ENCODE results near the gene CSPG4.
"Not testable (repeated sequence)": the region's sequence is repeated elsewhere in the genome, so short reads cannot be mapped to it uniquely, and the experiment has no call there.

The CSPG4 gene

GRCh38 chr15:75693501-75694240 lies 19.0 kb downstream of the CSPG4 start:
- no peaks in the 10 kb centered on the region for H3K36me3 Mint-ChIP-seq (ENCODE audit: low read depth)
- H3K27ac Mint-ChIP-seq: no peak overlapping the region
- H3K4me3 Mint-ChIP-seq: no peak overlapping the region
- H3K4me1 Mint-ChIP-seq (ENCODE audit: low read depth): peaks cover 30% of the 10 kb centered on the region
- no peaks in the 10 kb centered on the region for H3K9me3 Mint-ChIP-seq
- H3K27me3 Mint-ChIP-seq: peaks cover 5% of the 10 kb centered on the region

GRCh38 chr15:75693028-75693427 lies 19.6 kb downstream of the CSPG4 start:
- H3K4me3 Mint-ChIP-seq; H3K36me3 Mint-ChIP-seq (ENCODE audit: low read depth); H3K9me3 Mint-ChIP-seq; H3K27me3 Mint-ChIP-seq; H3K27ac Mint-ChIP-seq: not testable (repeated sequence)
- peaks cover 30% of the 10 kb centered on the region for H3K4me1 Mint-ChIP-seq (ENCODE audit: low read depth)

- H3K9me3 Mint-ChIP-seq, H3K4me3 Mint-ChIP-seq: not testable (repeated sequence)
- peaks cover 30% of the 10 kb centered on the region for H3K4me1 Mint-ChIP-seq (ENCODE audit: low read depth)
These were observed 20.3 kb downstream of the CSPG4 start for GRCh38 chr15:75692311-75692710.

DNA sequence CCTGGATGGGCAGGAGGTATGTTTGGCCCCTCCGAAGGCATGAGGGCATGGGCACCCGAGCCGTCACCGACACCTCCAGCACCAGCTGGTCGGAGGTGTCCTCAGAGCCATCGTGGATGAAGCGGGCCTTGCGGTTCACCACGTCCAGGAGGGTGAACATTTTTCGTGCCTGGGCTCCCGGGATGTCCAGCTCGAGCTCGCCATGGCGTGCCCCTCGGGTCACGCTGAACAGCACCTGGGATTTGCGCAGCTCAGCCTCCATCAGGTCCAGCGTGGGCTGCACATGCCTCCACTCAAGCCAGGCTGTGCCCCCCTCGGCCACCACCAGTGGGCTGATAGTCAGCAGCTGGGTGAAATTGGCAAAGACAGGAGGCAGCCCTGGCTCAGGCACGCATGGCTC lies 23.2 kb downstream of the CSPG4 start:
- H3K36me3 Mint-ChIP-seq (ENCODE audit: low read depth); H3K27me3 Mint-ChIP-seq; H3K4me3 Mint-ChIP-seq; H3K4me1 Mint-ChIP-seq (ENCODE audit: low read depth); H3K9me3 Mint-ChIP-seq; H3K27ac Mint-ChIP-seq: not testable (repeated sequence)

More at GRCh38 chr15:75692311-75692710, 20.3 kb downstream of the CSPG4 start:
- H3K27me3 Mint-ChIP-seq; H3K27ac Mint-ChIP-seq; H3K36me3 Mint-ChIP-seq (ENCODE audit: low read depth): not testable (repeated sequence)

DNA sequence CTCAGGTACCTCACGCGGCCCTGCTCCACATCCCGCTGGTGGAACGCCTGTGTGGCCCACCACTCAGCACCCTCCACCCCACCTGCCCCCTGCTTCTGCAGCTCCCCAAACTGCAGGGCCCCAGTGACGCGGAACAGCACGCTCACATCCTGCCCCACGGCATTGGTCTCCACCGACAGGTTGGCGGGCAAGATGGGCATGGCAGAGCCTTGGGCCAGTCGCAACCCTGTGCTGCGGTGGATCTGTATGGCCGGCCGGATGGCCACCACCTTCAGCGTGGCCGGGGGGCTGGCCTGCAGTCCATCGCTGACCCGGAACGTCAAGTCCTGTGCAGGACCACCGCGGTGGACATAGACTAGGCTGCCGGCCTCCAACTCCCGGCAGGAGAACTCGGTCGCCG lies 23.8 kb downstream of the CSPG4 start:
- H3K9me3 Mint-ChIP-seq: no peaks in the 10 kb centered on the region

GRCh38 chr15:75688278-75688557 lies 24.4 kb downstream of the CSPG4 start:
- H3K27me3 Mint-ChIP-seq: peaks cover 5% of the 10 kb centered on the region
- no peak overlapping the region for H3K27ac Mint-ChIP-seq
- no peaks in the 10 kb centered on the region for H3K36me3 Mint-ChIP-seq (ENCODE audit: low read depth)
- no peaks in the 10 kb centered on the region for H3K9me3 Mint-ChIP-seq
- H3K4me1 Mint-ChIP-seq (ENCODE audit: low read depth): peaks cover 9% of the 10 kb centered on the region
- H3K4me3 Mint-ChIP-seq: no peak overlapping the region

More for the DNA sequence above, 23.8 kb downstream of the CSPG4 start:
- no peak overlapping the region for H3K27ac Mint-ChIP-seq
- H3K4me3 Mint-ChIP-seq: no peak overlapping the region
- peaks cover 5% of the 10 kb centered on the region for H3K27me3 Mint-ChIP-seq
- peaks cover 9% of the 10 kb centered on the region for H3K4me1 Mint-ChIP-seq (ENCODE audit: low read depth)
- no peaks in the 10 kb centered on the region for H3K36me3 Mint-ChIP-seq (ENCODE audit: low read depth)

GRCh38 chr15:75687486-75688277 lies 25.0 kb downstream of the CSPG4 start:
- peaks cover 9% of the 10 kb centered on the region for H3K4me1 Mint-ChIP-seq (ENCODE audit: low read depth)
- H3K27me3 Mint-ChIP-seq: peaks cover 5% of the 10 kb centered on the region
- no peak overlapping the region for H3K27ac Mint-ChIP-seq
- no peaks in the 10 kb centered on the region for H3K36me3 Mint-ChIP-seq (ENCODE audit: low read depth)
- no peaks in the 10 kb centered on the region for H3K9me3 Mint-ChIP-seq
- no peak overlapping the region for H3K4me3 Mint-ChIP-seq

DNA sequence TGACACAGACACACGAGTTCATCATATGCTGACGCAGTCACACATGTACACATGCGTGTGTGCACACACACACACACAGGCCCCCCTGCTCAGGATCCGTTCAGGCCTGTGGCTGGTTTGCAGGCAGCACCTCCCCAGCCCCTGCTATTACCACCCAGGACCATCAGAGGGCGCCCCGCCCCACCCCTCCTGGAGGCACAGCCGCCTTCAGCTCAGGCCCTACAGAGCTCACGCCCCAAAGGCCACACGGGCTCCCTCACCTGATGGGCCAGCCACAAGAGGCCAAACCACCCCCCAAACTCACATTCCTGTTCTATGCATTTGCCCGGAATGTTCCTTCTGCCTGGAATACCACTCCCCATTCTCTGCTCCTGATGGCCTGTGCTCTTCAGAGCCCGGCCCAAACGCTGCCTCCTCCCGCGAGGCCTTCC lies 26.4 kb downstream of the CSPG4 start:
- not testable (repeated sequence) for H3K36me3 Mint-ChIP-seq (ENCODE audit: low read depth); H3K27ac Mint-ChIP-seq; H3K27me3 Mint-ChIP-seq; H3K4me3 Mint-ChIP-seq; H3K4me1 Mint-ChIP-seq (ENCODE audit: low read depth); H3K9me3 Mint-ChIP-seq

GRCh38 chr15:75685195-75685594 lies 27.5 kb downstream of the CSPG4 start:
- Mint-ChIP-seq H3K27me3 (no peaks in the 10 kb centered on the region), H3K4me3 (no peak overlapping the region), H3K36me3 (ENCODE audit: low read depth) (no peaks in the 10 kb centered on the region), H3K4me1 (ENCODE audit: low read depth) (peaks cover 3% of the 10 kb centered on the region), H3K9me3 (no peaks in the 10 kb centered on the region), H3K27ac (no peak overlapping the region)

DNA sequence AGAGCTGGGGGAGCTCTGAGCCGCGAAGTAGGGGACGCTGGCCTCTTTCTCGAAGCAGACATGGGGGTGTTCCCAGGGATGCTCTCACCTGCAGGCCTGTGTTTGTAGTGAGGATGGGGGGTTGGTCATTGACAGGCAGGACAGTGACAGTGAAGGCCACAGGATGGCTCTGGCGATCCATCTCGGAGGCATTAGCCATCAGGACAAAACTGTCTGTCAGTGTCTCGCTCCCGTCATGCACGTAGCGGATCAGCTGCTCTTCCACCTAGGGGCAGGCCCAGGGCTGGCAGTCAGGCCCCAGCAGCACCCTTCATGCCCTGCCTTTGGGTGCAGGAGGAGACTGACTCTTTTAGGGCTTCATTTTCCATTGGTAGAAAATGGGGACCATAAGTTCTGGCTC lies 28.0 kb downstream of the CSPG4 start:
- H3K27ac Mint-ChIP-seq: no peak overlapping the region
- no peak overlapping the region for H3K4me3 Mint-ChIP-seq
- H3K36me3 Mint-ChIP-seq (ENCODE audit: low read depth): no peaks in the 10 kb centered on the region
- H3K9me3 Mint-ChIP-seq: no peaks in the 10 kb centered on the region
- peaks cover 3% of the 10 kb centered on the region for H3K4me1 Mint-ChIP-seq (ENCODE audit: low read depth)
- no peaks in the 10 kb centered on the region for H3K27me3 Mint-ChIP-seq

DNA sequence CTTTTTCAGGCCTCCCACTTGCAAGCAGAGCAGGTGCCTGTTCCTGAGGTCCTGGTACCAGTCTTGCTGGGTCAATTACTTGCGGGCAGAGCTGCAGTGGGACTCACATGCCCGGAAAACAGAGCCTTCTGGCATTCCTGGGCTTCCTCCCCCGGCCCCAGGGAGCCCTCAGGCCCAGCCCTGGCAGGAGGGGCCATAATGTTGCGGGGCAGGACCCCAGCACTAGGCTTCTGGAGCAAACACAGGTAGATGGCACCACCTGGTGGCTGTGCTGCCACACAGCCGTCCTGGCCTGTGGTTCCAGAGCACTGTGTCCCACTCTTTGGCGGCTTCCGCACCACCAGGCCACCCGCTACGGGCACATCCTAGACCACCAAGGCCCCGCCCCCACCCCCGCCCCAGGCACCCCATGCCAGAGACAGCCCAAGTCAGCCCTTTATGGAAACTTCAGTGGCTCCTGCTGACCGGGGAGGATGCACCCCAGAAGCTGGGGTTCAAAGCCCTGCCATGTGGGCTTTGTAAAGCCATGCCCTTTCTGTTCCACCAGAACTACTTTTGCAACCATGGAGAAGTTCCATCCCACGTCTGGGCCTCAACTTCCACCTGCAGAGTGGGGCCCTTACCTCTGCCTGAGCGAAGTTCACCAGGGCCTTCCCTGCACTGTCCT lies 28.9 kb downstream of the CSPG4 start:
- not testable (repeated sequence) for H3K4me3 Mint-ChIP-seq; H3K27ac Mint-ChIP-seq; H3K27me3 Mint-ChIP-seq; H3K4me1 Mint-ChIP-seq (ENCODE audit: low read depth); H3K36me3 Mint-ChIP-seq (ENCODE audit: low read depth); H3K9me3 Mint-ChIP-seq

- Mint-ChIP-seq H3K27me3 (no peaks in the 10 kb centered on the region), H3K9me3 (no peaks in the 10 kb centered on the region), H3K4me3 (no peak overlapping the region), H3K4me1 (ENCODE audit: low read depth) (peaks cover 3% of the 10 kb centered on the region), H3K36me3 (ENCODE audit: low read depth) (no peaks in the 10 kb centered on the region), H3K27ac (no peak overlapping the region)
These were observed 30.2 kb downstream of the CSPG4 start for GRCh38 chr15:75682181-75683135.

DNA sequence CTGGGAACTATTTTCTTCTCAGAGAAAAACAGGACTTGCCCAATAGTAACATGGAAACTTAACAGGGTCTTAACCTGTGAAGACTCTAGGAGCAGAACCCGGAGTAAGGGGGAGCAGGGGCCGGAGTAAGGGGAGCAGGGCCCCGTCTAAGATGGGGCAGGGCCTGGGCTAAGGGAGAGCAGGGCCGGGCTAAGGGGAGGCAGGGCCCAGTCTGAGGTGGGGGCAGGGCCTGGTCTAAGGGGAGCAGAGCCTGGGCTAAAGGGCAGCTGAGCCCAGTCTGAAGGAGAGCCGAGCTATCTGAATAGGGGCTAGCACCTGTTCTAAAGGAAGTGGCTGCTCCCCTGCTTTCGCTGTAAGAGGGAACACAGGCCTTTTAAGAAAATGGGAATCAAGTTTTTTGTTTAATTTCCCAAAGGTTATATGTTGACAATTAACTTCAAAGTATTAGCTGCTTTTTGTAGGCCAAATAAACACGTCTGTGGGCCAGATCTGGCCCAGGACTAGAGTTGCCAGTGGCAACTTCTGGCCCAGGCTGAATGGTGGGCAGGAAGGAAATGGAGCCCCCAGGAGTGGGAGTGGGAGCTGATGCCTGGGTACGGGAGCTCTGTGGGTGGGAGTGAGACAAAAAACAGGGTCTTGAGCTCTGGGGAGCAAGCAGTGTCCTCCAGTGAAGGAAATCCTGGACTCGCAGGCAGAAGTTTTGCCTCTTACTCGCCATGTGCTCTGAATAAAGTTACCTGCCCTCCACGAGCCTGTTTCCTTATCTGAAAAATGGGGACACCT lies 32.5 kb downstream of the CSPG4 start:
- Mint-ChIP-seq H3K27ac (no peak overlapping the region), H3K36me3 (ENCODE audit: low read depth) (no peaks in the 10 kb centered on the region), H3K27me3 (no peaks in the 10 kb centered on the region), H3K4me1 (ENCODE audit: low read depth) (peaks cover 3% of the 10 kb centered on the region), H3K4me3 (no peak overlapping the region), H3K9me3 (no peaks in the 10 kb centered on the region)

- not testable (repeated sequence) for H3K27ac Mint-ChIP-seq; H3K36me3 Mint-ChIP-seq (ENCODE audit: low read depth); H3K4me3 Mint-ChIP-seq; H3K4me1 Mint-ChIP-seq (ENCODE audit: low read depth); H3K9me3 Mint-ChIP-seq; H3K27me3 Mint-ChIP-seq
These were observed 34.3 kb downstream of the CSPG4 start for GRCh38 chr15:75678324-75678690.

All from stimulated activated naive CD8-positive, alpha-beta T cell treated with anti-CD3 and anti-CD28 coated beads, Interleukin-15, Interleukin-2, amounts not matched to agents 100 ng/mL and 50 ng/mL, for 24 hours (primary cell).